Ishikawa (cell line): ENCODE measurements around the gene NCAPH2.

ENCODE experiments used
- CEBPB ChIP-seq: IDR thresholded peaks from 2 replicates; pipeline ENCODE4 v1.6.1; 2012
- CREB1 ChIP-seq: IDR thresholded peaks from 2 replicates; pipeline ENCODE4 v1.6.1; 2012; ENCODE audit warnings: low read depth
- EGR1 ChIP-seq: IDR thresholded peaks from 2 replicates; pipeline ENCODE4 v1.6.1; 2012
- EP300 ChIP-seq: IDR thresholded peaks from 2 replicates; pipeline ENCODE4 v1.6.1; 2012; ENCODE audit warnings: borderline replicate concordance
- FOXM1 ChIP-seq: IDR thresholded peaks from 2 replicates; pipeline ENCODE4 v1.6.1; 2012; ENCODE audit warnings: low read depth, borderline replicate concordance
- MAX ChIP-seq: IDR thresholded peaks from 2 replicates; pipeline ENCODE4 v1.6.1; 2012
- NFIC ChIP-seq: IDR thresholded peaks from 2 replicates; pipeline ENCODE4 v1.6.1; 2012
- RAD21 ChIP-seq: IDR thresholded peaks from 2 replicates; pipeline ENCODE4 v1.6.1; 2012; ENCODE audit warnings: low read depth
- TAF1 ChIP-seq: IDR thresholded peaks from 2 replicates; pipeline ENCODE4 v1.6.1; 2012; ENCODE audit warnings: low read depth, mild to moderate bottlenecking
- TCF12 ChIP-seq: IDR thresholded peaks from 2 replicates; pipeline ENCODE4 v1.6.1; 2012; ENCODE audit warnings: low read depth
- TEAD4 ChIP-seq: IDR thresholded peaks from 2 replicates; pipeline ENCODE4 v1.6.1; 2012
- USF1 ChIP-seq: IDR thresholded peaks from 2 replicates; pipeline ENCODE4 v1.6.1; 2012
- YY1 ChIP-seq: IDR thresholded peaks from 2 replicates; pipeline ENCODE4 v1.6.1; 2012; ENCODE audit warnings: low read depth
- ZBTB7A ChIP-seq: IDR thresholded peaks from 2 replicates; pipeline ENCODE4 v1.6.1; 2012; ENCODE audit warnings: low read depth
- TF ChIP-seq, protein P1 (sequence below): IDR thresholded peaks from 2 replicates; pipeline ENCODE4 v1.6.1; 2012; ENCODE audit warnings: low read depth, mild to moderate bottlenecking

NCAPH2 gene

DNA sequence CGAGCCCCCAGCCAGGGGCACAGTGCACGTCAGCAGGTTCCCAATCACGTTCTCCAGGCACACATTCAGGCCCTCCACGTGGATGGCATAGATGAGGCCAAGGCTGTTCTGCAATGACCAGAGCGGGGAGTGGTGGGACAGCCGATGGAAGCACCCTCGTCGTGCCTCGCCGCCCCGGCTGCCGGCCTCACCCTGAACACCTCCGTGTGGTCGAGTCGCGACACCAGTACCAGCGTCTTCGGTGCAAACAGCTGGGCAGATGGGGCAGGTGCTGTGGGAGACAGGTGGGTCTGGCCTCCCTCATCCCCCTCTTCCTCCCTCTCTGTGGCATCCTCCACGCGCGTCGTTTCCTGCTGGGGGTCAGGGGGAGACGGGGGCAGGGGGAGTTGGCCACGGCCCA is 40.7 kb upstream of the NCAPH2 start:
- TF ChIP-seq FOXM1 = no peak
- no peak for TF ChIP-seq EGR1
- no peak for TF ChIP-seq YY1
- TF ChIP-seq TAF1 = no peak
- no peak for TF ChIP-seq RAD21
- no peak for TF ChIP-seq TEAD4
- no peak for TF ChIP-seq CREB1
- TF ChIP-seq CEBPB = no peak
- no peak for TF ChIP-seq ZBTB7A
- TF ChIP-seq, protein P1, sequence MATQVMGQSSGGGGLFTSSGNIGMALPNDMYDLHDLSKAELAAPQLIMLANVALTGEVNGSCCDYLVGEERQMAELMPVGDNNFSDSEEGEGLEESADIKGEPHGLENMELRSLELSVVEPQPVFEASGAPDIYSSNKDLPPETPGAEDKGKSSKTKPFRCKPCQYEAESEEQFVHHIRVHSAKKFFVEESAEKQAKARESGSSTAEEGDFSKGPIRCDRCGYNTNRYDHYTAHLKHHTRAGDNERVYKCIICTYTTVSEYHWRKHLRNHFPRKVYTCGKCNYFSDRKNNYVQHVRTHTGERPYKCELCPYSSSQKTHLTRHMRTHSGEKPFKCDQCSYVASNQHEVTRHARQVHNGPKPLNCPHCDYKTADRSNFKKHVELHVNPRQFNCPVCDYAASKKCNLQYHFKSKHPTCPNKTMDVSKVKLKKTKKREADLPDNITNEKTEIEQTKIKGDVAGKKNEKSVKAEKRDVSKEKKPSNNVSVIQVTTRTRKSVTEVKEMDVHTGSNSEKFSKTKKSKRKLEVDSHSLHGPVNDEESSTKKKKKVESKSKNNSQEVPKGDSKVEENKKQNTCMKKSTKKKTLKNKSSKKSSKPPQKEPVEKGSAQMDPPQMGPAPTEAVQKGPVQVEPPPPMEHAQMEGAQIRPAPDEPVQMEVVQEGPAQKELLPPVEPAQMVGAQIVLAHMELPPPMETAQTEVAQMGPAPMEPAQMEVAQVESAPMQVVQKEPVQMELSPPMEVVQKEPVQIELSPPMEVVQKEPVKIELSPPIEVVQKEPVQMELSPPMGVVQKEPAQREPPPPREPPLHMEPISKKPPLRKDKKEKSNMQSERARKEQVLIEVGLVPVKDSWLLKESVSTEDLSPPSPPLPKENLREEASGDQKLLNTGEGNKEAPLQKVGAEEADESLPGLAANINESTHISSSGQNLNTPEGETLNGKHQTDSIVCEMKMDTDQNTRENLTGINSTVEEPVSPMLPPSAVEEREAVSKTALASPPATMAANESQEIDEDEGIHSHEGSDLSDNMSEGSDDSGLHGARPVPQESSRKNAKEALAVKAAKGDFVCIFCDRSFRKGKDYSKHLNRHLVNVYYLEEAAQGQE = no peak
- TF ChIP-seq EP300 = no peak

- TF ChIP-seq, protein P1 = no peak
- TF ChIP-seq CREB1 = no peak
- TF ChIP-seq EP300 = no peak
- no peak for TF ChIP-seq NFIC
- no peak for TF ChIP-seq USF1
- no peak for TF ChIP-seq TAF1
- TF ChIP-seq EGR1 = no peak
- no peak for TF ChIP-seq FOXM1
- no peak for TF ChIP-seq YY1
- TF ChIP-seq ZBTB7A = no peak
- no peak for TF ChIP-seq TEAD4
- no peak for TF ChIP-seq CEBPB
- TF ChIP-seq MAX = no peak
- TF ChIP-seq RAD21 = no peak
- no peak for TF ChIP-seq TCF12
Measured at GRCh38 chr22:50467773-50468440, 40.1 kb upstream of the NCAPH2 start.

DNA sequence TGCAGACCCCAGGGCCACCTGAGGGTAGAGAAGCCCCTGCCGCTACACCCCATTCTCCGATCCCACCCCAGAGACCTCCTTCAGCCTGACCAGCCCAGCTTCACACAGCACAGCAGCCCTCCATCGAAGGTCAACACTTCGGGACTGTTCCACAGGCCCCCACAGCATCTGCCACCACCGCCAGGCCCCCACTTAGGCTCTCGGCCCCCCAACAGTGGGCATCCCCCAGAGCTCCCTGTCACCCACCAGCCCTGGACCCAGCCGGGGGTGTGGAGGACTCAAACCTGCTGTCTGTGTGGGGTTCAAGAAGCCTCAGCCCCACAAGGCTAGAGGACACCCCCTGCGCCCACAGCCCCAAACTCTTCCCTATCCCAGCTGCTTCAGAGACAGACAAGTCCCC is 39.4 kb upstream of the NCAPH2 start:
- TF ChIP-seq NFIC = no peak
- TF ChIP-seq EP300 = no peak
- TF ChIP-seq EGR1 = no peak
- TF ChIP-seq CREB1 = no peak
- no peak for TF ChIP-seq TAF1
- TF ChIP-seq FOXM1 = no peak
- no peak for TF ChIP-seq USF1
- no peak for TF ChIP-seq MAX
- no peak for TF ChIP-seq YY1
- no peak for TF ChIP-seq TCF12
- TF ChIP-seq TEAD4 = no peak
- TF ChIP-seq, protein P1 = no peak
- TF ChIP-seq ZBTB7A = no peak
- TF ChIP-seq CEBPB = no peak
- no peak for TF ChIP-seq RAD21
